Activated naive CD8-positive, alpha-beta T cell treated with anti-CD3 and anti-CD28 coated beads, Interleukin-2, amount 10 ng/mL, durations not matched to agents 7 days and 5 days (primary cell): Measurements from ENCODE around the gene OSBP2. TPM values are rescaled to one million over a fixed set of nuclear protein-coding genes. Genes with fewer than 3 reads are reported as not detected.
"Not testable (repeated sequence)": the region's sequence is repeated elsewhere in the genome, so short reads cannot be mapped to it uniquely, and the experiment has no call there.

Experiments used
- ATAC-seq: fragments of 150-1000 bp; cut with Tn5 transposase; one replicate; pipeline ENCODE4 v1.10.0; 2021; ENCODE audit warnings: low read depth, moderate library complexity
- POLR2A ChIA-PET: fragments of 350-600 bp; sonication (Branson Sonifier 250); formaldehyde crosslinking; loops from one replicate; lab custom pipeline; 2021; ENCODE audit warnings: antibody characterized with exemption; lab: Charles Lee
- DNase-seq: peaks from one replicate; pipeline ENCODE4 v3.0.0; 2021
- H3K27ac Mint-ChIP-seq: one replicate; pipeline ENCODE4 v1.8.0; 2022; ENCODE audit warnings: mild to moderate bottlenecking, mixed read lengths
- H3K27me3 Mint-ChIP-seq: one replicate; pipeline ENCODE4 v1.8.0; 2022; ENCODE audit warnings: mild to moderate bottlenecking, moderate library complexity, mixed read lengths
- H3K36me3 Mint-ChIP-seq: one replicate; pipeline ENCODE4 v1.8.0; 2021; ENCODE audit warnings: mild to moderate bottlenecking, mixed read lengths
- H3K4me1 Mint-ChIP-seq: one replicate; pipeline ENCODE4 v1.8.0; 2021; ENCODE audit warnings: mixed read lengths
- H3K4me3 Mint-ChIP-seq: one replicate; pipeline ENCODE4 v1.8.0; 2022; ENCODE audit warnings: mild to moderate bottlenecking, moderate library complexity, mixed read lengths
- H3K9me3 Mint-ChIP-seq: one replicate; pipeline ENCODE4 v1.8.0; 2021; ENCODE audit warnings: mixed read lengths
- total RNA-seq, 2 experiments: library from RNA; stranded (reverse); gene quantifications; one replicate each; pipeline ENCODE4 v1.2.3, GENCODE V29; 2021

The OSBP2 gene
- total RNA-seq, 2 experiments from 2014 or later, result 0.45 to 0.61 TPM

GRCh38 chr22:30717331-30717921 lies 22.8 kb downstream of the OSBP2 start:
- DNase-seq (no peak), ATAC-seq (no peak)
- no peaks in the 10 kb centered on the region for H3K9me3 Mint-ChIP-seq
- POLR2A ChIA-PET, result interaction anchor here (0.6 kb wide), 1 partner anchor 9 kb away, joined by 4 read pairs; no protein-coding TSS in a partner anchor
- H3K27ac Mint-ChIP-seq, result no peak overlapping the region
- H3K36me3 Mint-ChIP-seq, result no peaks in the 10 kb centered on the region
- H3K27me3 Mint-ChIP-seq, result peaks cover 3% of the 10 kb centered on the region
- H3K4me1 Mint-ChIP-seq, result no peaks in the 10 kb centered on the region
- no peak overlapping the region for H3K4me3 Mint-ChIP-seq

GRCh38 chr22:30717952-30718351 lies 23.3 kb downstream of the OSBP2 start:
- no peaks in the 10 kb centered on the region for H3K9me3 Mint-ChIP-seq
- H3K4me1 Mint-ChIP-seq, result no peaks in the 10 kb centered on the region
- H3K36me3 Mint-ChIP-seq, result no peaks in the 10 kb centered on the region
- H3K27ac Mint-ChIP-seq, result no peak overlapping the region
- peaks cover 5% of the 10 kb centered on the region for H3K27me3 Mint-ChIP-seq
- DNase-seq (no peak), ATAC-seq (no peak)
- no peak overlapping the region for H3K4me3 Mint-ChIP-seq
- POLR2A ChIA-PET, result no interaction called here

- Mint-ChIP-seq H3K4me1 (no peaks in the 10 kb centered on the region), H3K36me3 (no peaks in the 10 kb centered on the region), H3K27ac (no peak overlapping the region), H3K9me3 (no peaks in the 10 kb centered on the region), H3K27me3 (peaks cover 5% of the 10 kb centered on the region), H3K4me3 (no peak overlapping the region)
- DNase-seq (no peak), ATAC-seq (no peak)
- POLR2A ChIA-PET, result no interaction called here
These were observed 23.8 kb downstream of the OSBP2 start for GRCh38 chr22:30718491-30718890.

DNA sequence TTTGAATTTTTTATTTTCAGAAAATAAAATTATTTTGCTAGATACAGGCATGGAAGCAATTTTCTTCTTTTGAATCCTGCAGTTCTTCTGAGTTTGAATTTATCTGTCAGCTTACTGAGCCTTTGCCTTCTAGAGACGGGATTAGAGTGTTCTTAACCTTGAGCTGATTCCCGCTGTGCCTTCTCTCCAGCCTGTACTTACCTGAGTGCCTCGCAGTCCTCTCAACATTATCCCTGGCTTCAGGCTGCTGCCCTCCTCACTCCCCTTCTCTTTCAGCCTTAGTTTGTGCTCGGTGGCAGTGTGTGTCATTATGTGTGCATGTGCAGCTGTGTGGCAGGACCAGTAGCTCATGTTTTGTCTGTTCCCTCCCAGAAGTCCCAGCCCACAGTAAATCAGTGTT lies 24.3 kb downstream of the OSBP2 start:
- Mint-ChIP-seq H3K4me3 (no peak overlapping the region), H3K27ac (no peak overlapping the region), H3K27me3 (peaks cover 5% of the 10 kb centered on the region), H3K4me1 (no peaks in the 10 kb centered on the region), H3K36me3 (no peaks in the 10 kb centered on the region), H3K9me3 (no peaks in the 10 kb centered on the region)
- no peak for ATAC-seq
- POLR2A ChIA-PET, result no interaction called here
- no peak for DNase-seq

GRCh38 chr22:30720263-30720837 lies 25.7 kb downstream of the OSBP2 start:
- Mint-ChIP-seq H3K36me3 (no peaks in the 10 kb centered on the region), H3K27ac (no peak overlapping the region), H3K9me3 (no peaks in the 10 kb centered on the region), H3K4me1 (no peaks in the 10 kb centered on the region), H3K27me3 (peaks cover 5% of the 10 kb centered on the region), H3K4me3 (no peak overlapping the region)
- ATAC-seq, result no peak
- no peak for DNase-seq
- POLR2A ChIA-PET, result interaction anchor here (0.6 kb wide), 1 partner anchor 14 kb away, joined by 3 read pairs; no protein-coding TSS in a partner anchor

- Mint-ChIP-seq H3K4me1 (no peaks in the 10 kb centered on the region), H3K27me3 (peaks cover 7% of the 10 kb centered on the region), H3K4me3 (no peak overlapping the region), H3K9me3 (no peaks in the 10 kb centered on the region), H3K36me3 (no peaks in the 10 kb centered on the region), H3K27ac (no peak overlapping the region)
- DNase-seq (no peak), ATAC-seq (no peak)
- POLR2A ChIA-PET, result no interaction called here
These were observed 27.1 kb downstream of the OSBP2 start for GRCh38 chr22:30721741-30722140.

GRCh38 chr22:30728826-30729225 lies 34.2 kb downstream of the OSBP2 start:
- H3K4me3 Mint-ChIP-seq, result no peak overlapping the region
- H3K27me3 Mint-ChIP-seq, result peaks cover 3% of the 10 kb centered on the region
- DNase-seq (no peak), ATAC-seq (no peak)
- H3K36me3 Mint-ChIP-seq, result no peaks in the 10 kb centered on the region
- H3K4me1 Mint-ChIP-seq, result peaks cover 1% of the 10 kb centered on the region
- POLR2A ChIA-PET, result no interaction called here
- H3K27ac Mint-ChIP-seq, result no peak overlapping the region
- no peaks in the 10 kb centered on the region for H3K9me3 Mint-ChIP-seq

DNA sequence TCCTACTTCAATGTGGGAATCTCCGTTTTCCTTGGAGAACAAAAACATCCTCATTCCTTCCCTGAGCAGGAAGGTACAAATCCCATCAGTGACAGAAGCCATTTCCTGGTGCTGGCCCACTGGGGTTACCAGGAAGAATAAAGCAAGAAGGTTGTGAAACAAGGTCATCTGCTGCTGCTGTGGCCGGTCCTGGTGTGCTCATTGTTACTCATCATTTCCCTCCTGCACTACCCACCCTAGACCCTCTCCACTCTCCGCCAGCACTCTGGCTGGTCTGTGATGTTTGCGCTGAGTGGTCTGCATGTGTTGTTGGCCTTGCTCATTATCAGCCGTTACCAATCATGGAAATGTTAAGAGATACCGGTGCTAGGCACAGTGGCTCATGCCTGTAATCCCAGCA lies 37.0 kb downstream of the OSBP2 start:
- H3K4me3 Mint-ChIP-seq, result no peak overlapping the region

GRCh38 chr22:30732426-30732825 lies 37.8 kb downstream of the OSBP2 start:
- H3K4me3 Mint-ChIP-seq, result no peak overlapping the region
- ATAC-seq (no peak), DNase-seq (no peak)
- H3K9me3 Mint-ChIP-seq, result no peaks in the 10 kb centered on the region
- no peak overlapping the region for H3K27ac Mint-ChIP-seq
- H3K36me3 Mint-ChIP-seq, result no peaks in the 10 kb centered on the region
- peaks cover 8% of the 10 kb centered on the region for H3K27me3 Mint-ChIP-seq
- POLR2A ChIA-PET, result no interaction called here
- H3K4me1 Mint-ChIP-seq, result no peaks in the 10 kb centered on the region

More for the DNA sequence above, 37.0 kb downstream of the OSBP2 start:
- H3K9me3 Mint-ChIP-seq, result no peaks in the 10 kb centered on the region
- no peak for DNase-seq
- ATAC-seq, result no peak
- H3K27me3 Mint-ChIP-seq, result peaks cover 8% of the 10 kb centered on the region
- POLR2A ChIA-PET, result no interaction called here
- no peak overlapping the region for H3K27ac Mint-ChIP-seq
- peaks cover 1% of the 10 kb centered on the region for H3K4me1 Mint-ChIP-seq
- H3K36me3 Mint-ChIP-seq, result no peaks in the 10 kb centered on the region

DNA sequence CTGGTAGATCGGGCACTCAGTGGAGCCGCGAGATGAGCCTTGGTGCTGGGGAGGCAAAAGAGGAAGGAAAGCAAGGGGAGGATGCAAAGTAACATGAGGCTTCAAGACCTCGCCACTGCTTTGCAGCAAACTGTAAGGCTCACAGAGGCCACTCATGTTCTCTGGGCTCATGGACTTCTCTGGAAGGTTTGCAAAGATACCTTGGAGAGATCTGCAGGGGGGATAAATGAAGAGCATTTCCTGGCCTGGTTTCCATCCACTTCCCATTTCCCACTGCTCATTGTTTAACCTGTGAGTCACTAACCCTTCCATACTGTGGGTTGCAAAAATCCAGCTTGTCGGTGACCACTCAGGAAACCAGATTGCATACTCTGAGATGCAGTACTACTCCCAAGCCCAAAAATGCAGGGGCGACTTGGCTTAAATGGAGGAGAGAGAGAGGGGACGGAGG lies 38.5 kb downstream of the OSBP2 start:
- POLR2A ChIA-PET, result no interaction called here
- Mint-ChIP-seq H3K27ac (no peak overlapping the region), H3K36me3 (no peaks in the 10 kb centered on the region), H3K27me3 (peaks cover 10% of the 10 kb centered on the region), H3K4me1 (no peaks in the 10 kb centered on the region), H3K4me3 (no peak overlapping the region), H3K9me3 (no peaks in the 10 kb centered on the region)
- ATAC-seq (no peak), DNase-seq (no peak)

GRCh38 chr22:30740007-30740406 lies 45.3 kb downstream of the OSBP2 start:
- ATAC-seq, H3K4me3 Mint-ChIP-seq, H3K9me3 Mint-ChIP-seq, H3K27me3 Mint-ChIP-seq, POLR2A ChIA-PET, DNase-seq, H3K36me3 Mint-ChIP-seq: not testable (repeated sequence)
- Mint-ChIP-seq H3K4me1 (peaks cover 18% of the 10 kb centered on the region), H3K27ac (peak overlapping the region; percentile 60)

DNA sequence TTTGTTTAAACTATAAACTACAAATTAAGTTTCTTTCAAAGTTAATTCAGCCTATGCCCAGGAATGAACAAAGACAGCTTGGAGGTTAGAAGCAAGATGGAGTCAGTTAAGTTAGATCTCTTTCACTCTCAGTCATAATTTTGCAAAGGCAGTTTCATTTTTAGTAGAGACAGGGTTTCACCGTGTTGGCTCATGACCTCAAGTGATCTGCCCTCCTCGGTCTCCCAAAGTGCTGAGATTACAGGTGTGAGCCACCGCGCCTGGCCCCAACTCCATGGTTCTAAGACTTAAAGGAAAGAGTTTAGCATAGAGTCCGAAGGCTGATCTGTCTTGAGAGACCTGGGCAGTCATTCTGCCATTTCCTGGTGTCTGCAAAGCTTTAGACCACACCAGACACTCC lies 45.8 kb downstream of the OSBP2 start:
- H3K27me3 Mint-ChIP-seq, H3K36me3 Mint-ChIP-seq, H3K4me3 Mint-ChIP-seq, DNase-seq, H3K27ac Mint-ChIP-seq, POLR2A ChIA-PET, H3K9me3 Mint-ChIP-seq: not testable (repeated sequence)
- ATAC-seq, result peak; percentile 63
- H3K4me1 Mint-ChIP-seq, result peaks cover 18% of the 10 kb centered on the region

- ATAC-seq, result no peak
- DNase-seq, result no peak
- Mint-ChIP-seq H3K27ac (peak overlapping the region; percentile 31), H3K4me3 (no peak overlapping the region), H3K9me3 (no peaks in the 10 kb centered on the region), H3K27me3 (peaks cover 2% of the 10 kb centered on the region), H3K4me1 (peaks cover 24% of the 10 kb centered on the region), H3K36me3 (no peaks in the 10 kb centered on the region)
- POLR2A ChIA-PET, result no interaction called here
These were observed 47.9 kb downstream of the OSBP2 start for GRCh38 chr22:30742291-30743256.
